H1 (cell line): ENCODE results near the gene AP2A1. TPM values are rescaled to one million over a fixed set of nuclear protein-coding genes. Genes with fewer than 3 reads are reported as not detected.

ENCODE experiments used
- CTCF ChIA-PET: fragments of 300-600 bp; sonication (Branson Sonifier 250); formaldehyde crosslinking; loops from one replicate; lab custom pipeline; 2021; ENCODE audit not compliant: partially characterized antibody; lab: Charles Lee
- POLR2A ChIA-PET: fragments of 300-600 bp; sonication (Branson Sonifier 250); formaldehyde crosslinking; loops from one replicate; lab custom pipeline; 2021; ENCODE audit warnings: inconsistent platforms; ENCODE audit not compliant: partially characterized antibody; lab: Charles Lee
- DNase-seq, 2 experiments: peaks; one replicate each; pipeline versions ENCODE4 v3.0.0 to v3.0.0-alpha.2; 2010 to 2022; ENCODE audit warnings: low spot score in 2 of 2, low read depth in 1 of 2, mixed read lengths in 1 of 2
- FAIRE-seq: peaks from 2 replicates; lab custom pipeline; 2011; peaks lifted over from hg19 to GRCh38; lab: Jason Lieb, UNC
- H2AFZ ChIP-seq: 2 replicates; pipeline ENCODE4 v1.8.1; 2012; ENCODE audit warnings: low read length, inconsistent platforms
- H2AK5ac ChIP-seq: 2 replicates; pipeline ENCODE4 v1.6.1; 2013; ENCODE audit warnings: low read depth, low read length
- H2BK120ac ChIP-seq: replicated peaks from 2 replicates; pipeline ENCODE3; 2013; ENCODE audit warnings: low read depth, low read length, inconsistent platforms
- H2BK12ac ChIP-seq: 2 replicates; pipeline ENCODE4 v1.6.1; 2013; ENCODE audit warnings: low read depth, low read length
- H2BK15ac ChIP-seq: 2 replicates; pipeline ENCODE4 v1.6.1; 2013; ENCODE audit warnings: low read length
- H2BK20ac ChIP-seq: 2 replicates; pipeline ENCODE4 v1.6.1; 2013; ENCODE audit warnings: low read length
- H2BK5ac ChIP-seq: 2 replicates; pipeline ENCODE4 v1.6.1; 2013; ENCODE audit warnings: low read depth, low read length
- H3K14ac ChIP-seq: 2 replicates; pipeline ENCODE4 v1.6.1; 2013; ENCODE audit warnings: inconsistent platforms; ENCODE audit not compliant: insufficient read length
- H3K18ac ChIP-seq: 2 replicates; pipeline ENCODE4 v1.6.1; 2013; ENCODE audit warnings: low read length; ENCODE audit errors: extremely low read depth
- H3K23ac ChIP-seq: 2 replicates; pipeline ENCODE4 v1.6.1; 2013; ENCODE audit warnings: inconsistent platforms; ENCODE audit not compliant: insufficient read length
- H3K23me2 ChIP-seq: 2 replicates; pipeline ENCODE4 v1.6.1; 2013; ENCODE audit warnings: low read depth, low read length
- H3K27ac ChIP-seq: 2 replicates; pipeline ENCODE4 v1.6.1; 2011; ENCODE audit warnings: low read depth, low read length, inconsistent platforms
- H3K27me3 ChIP-seq, 4 experiments: replicated peaks in 1 of 4; 1 replicate in 1 of 4; 2 replicates in 3 of 4; pipeline versions ENCODE4 v1.6.1 to v1.8.1; 2011 to 2013; ENCODE audit warnings: low read length in 3 of 4, mild to moderate bottlenecking in 3 of 4, inconsistent platforms in 2 of 4, mixed read lengths in 2 of 4, moderate library complexity in 1 of 4; ENCODE audit not compliant: control insufficient read depth in 3 of 4, insufficient read depth in 3 of 4; ENCODE audit errors: extremely low read depth in 1 of 4
- H3K36me3 ChIP-seq, 4 experiments: 2 replicates each; pipeline versions ENCODE4 v1.6.1 to v1.8.1; 2011 to 2013; ENCODE audit warnings: mild to moderate bottlenecking in 4 of 4, low read length in 3 of 4, moderate library complexity in 2 of 4, control low read depth in 1 of 4, inconsistent platforms in 1 of 4; ENCODE audit not compliant: insufficient read depth in 4 of 4, control insufficient read depth in 2 of 4
- H3K4ac ChIP-seq: replicated peaks from 2 replicates; pipeline ENCODE3; 2013; ENCODE audit warnings: low read length, low read depth, mixed read lengths, inconsistent platforms; ENCODE audit not compliant: insufficient read length
- H3K4me1 ChIP-seq, 4 experiments: replicated peaks in 1 of 4; 1 replicate in 1 of 4; 2 replicates in 3 of 4; pipeline versions ENCODE4 v1.6.1 to v1.8.1; 2011 to 2013; ENCODE audit warnings: low read length in 3 of 4, inconsistent platforms in 2 of 4, mixed read lengths in 1 of 4; ENCODE audit not compliant: insufficient read depth in 4 of 4, control insufficient read depth in 3 of 4
- H3K4me2 ChIP-seq, 2 experiments: 2 replicates each; pipeline versions ENCODE4 v1.6.1 to v1.8.1; 2011 to 2013; ENCODE audit warnings: low read depth in 2 of 2, low read length in 2 of 2, control low read depth in 1 of 2, inconsistent platforms in 1 of 2, mild to moderate bottlenecking in 1 of 2; ENCODE audit not compliant: insufficient read depth in 1 of 2
- H3K4me3 ChIP-seq, 4 experiments: fragments of 200-600, 300-600 bp in 1 of 4; sonication (generic), shearing (Covaris generic), sonication (Bioruptor Twin) in 1 of 4; 2 replicates each; pipeline versions ENCODE4 v1.5.1 to v1.8.1; 2011 to 2016; ENCODE audit warnings: low read length in 4 of 4, low read depth in 3 of 4, control low read depth in 2 of 4, inconsistent platforms in 2 of 4, mild to moderate bottlenecking in 2 of 4, mixed read lengths in 1 of 4, moderate library complexity in 1 of 4; ENCODE audit not compliant: insufficient read depth in 2 of 4; ENCODE audit errors: extremely low read depth in 1 of 4
- H3K56ac ChIP-seq: replicated peaks from 2 replicates; pipeline ENCODE3; 2013; ENCODE audit warnings: low read depth, mild to moderate bottlenecking, mixed read lengths, low read length, inconsistent platforms; ENCODE audit not compliant: insufficient read length
- H3K79me1 ChIP-seq: 2 replicates; pipeline ENCODE4 v1.6.1; 2013; ENCODE audit warnings: low read depth, low read length, control low read depth
- H3K79me2 ChIP-seq, 2 experiments: 2 replicates each; pipeline versions ENCODE4 v1.6.1 to v1.8.1; 2012 to 2013; ENCODE audit warnings: low read length in 2 of 2, mild to moderate bottlenecking in 2 of 2, inconsistent platforms in 1 of 2; ENCODE audit not compliant: insufficient read depth in 2 of 2, control insufficient read depth in 1 of 2
- H3K9ac ChIP-seq, 4 experiments: replicated peaks in 1 of 4; 1 replicate in 1 of 4; 2 replicates in 3 of 4; pipeline versions ENCODE4 v1.6.1 to v1.8.1; 2011 to 2013; ENCODE audit warnings: low read depth in 3 of 4, low read length in 3 of 4, control low read depth in 2 of 4, mild to moderate bottlenecking in 2 of 4, moderate library complexity in 2 of 4, inconsistent platforms in 1 of 4; ENCODE audit errors: extremely low read depth in 1 of 4
- H3K9me3 ChIP-seq, 2 experiments: 2 replicates each; pipeline versions ENCODE4 v1.6.1 to v1.8.1; 2012 to 2013; ENCODE audit warnings: mild to moderate bottlenecking in 2 of 2, moderate library complexity in 2 of 2, control low read depth in 1 of 2, inconsistent platforms in 1 of 2, low read depth in 1 of 2, low read length in 1 of 2, mixed read lengths in 1 of 2; ENCODE audit not compliant: insufficient read depth in 2 of 2
- H4K20me1 ChIP-seq, 2 experiments: replicated peaks in 1 of 2; 2 replicates each; pipeline versions ENCODE3 to v1.8.1; 2011 to 2013; ENCODE audit warnings: inconsistent platforms in 2 of 2, low read length in 2 of 2, mild to moderate bottlenecking in 1 of 2; ENCODE audit not compliant: insufficient read depth in 2 of 2, control insufficient read depth in 1 of 2
- H4K5ac ChIP-seq: 2 replicates; pipeline ENCODE4 v1.6.1; 2013; ENCODE audit warnings: low read length, low read depth, mixed read lengths, inconsistent platforms; ENCODE audit not compliant: insufficient read length
- H4K8ac ChIP-seq: 2 replicates; pipeline ENCODE4 v1.8.0; 2013; ENCODE audit warnings: mild to moderate bottlenecking, moderate library complexity, low read length, inconsistent platforms; ENCODE audit not compliant: insufficient read depth; ENCODE audit errors: extremely low read depth
- H4K91ac ChIP-seq: replicated peaks from 2 replicates; pipeline ENCODE3; 2013; ENCODE audit warnings: low read length, mixed read lengths, inconsistent platforms; ENCODE audit not compliant: insufficient read length
- ASH2L ChIP-seq: fragments of 200-600, 300-600 bp; sonication (generic); IDR thresholded peaks from one replicate; pipeline ENCODE4 v1.7.1; 2017; ENCODE audit warnings: low read length
- RAD21 ChIP-seq, 2 experiments: IDR thresholded peaks in 1 of 2; conservative IDR thresholded peaks in 1 of 2; 2 replicates each; pipeline ENCODE4 v1.6.1; 2011; ENCODE audit warnings: low read depth in 2 of 2, low read length in 2 of 2, improper control_type of control experiment in 1 of 2, inconsistent platforms in 1 of 2, mild to moderate bottlenecking in 1 of 2, moderate library complexity in 1 of 2
- WGBS, 2 experiments: shearing (Covaris generic) in 1 of 2; methylation state at CpG; one replicate each; pipeline versions ENCODE4 v1.1.6 to v1.1.7; 2013 to 2015; ENCODE audit warnings: low lambda C conversion rate in 2 of 2, mixed read lengths in 2 of 2, inconsistent platforms in 1 of 2, low coverage in 1 of 2, missing lambda C conversion rate in 1 of 2; ENCODE audit not compliant: insufficient replicate concordance in 2 of 2, insufficient coverage in 1 of 2, insufficient read length in 1 of 2; ENCODE audit errors: extremely low coverage in 1 of 2, missing lambda C conversion rate in 1 of 2; 5-methylcytosine and 5-hydroxymethylcytosine counted together
- polyA plus RNA-seq, 7 experiments: library from polyadenylated mRNA; depleted of rRNA in 3 of 7; stranded (reverse) in 5 of 7; unstranded in 2 of 7; fragments of >200 nt in 5 of 7; fragments of 200-250 nt in 2 of 7; gene quantifications; 1 replicate in 5 of 7; 2 replicates in 1 of 7; 4 replicates in 1 of 7; pipeline versions ENCODE4 v1.2.1 to v1.2.3, GENCODE V29; 2011 to 2013; ENCODE audit warnings: missing spikeins in 2 of 7, mixed read lengths in 2 of 7
- total RNA-seq: library from RNA; stranded (reverse); fragmentation: NEBNext Ultra II Directional; extraction: Animal tissue kit (Norgen Biotek cat#: 25700); gene quantifications from 2 replicates; pipeline ENCODE4 v1.2.1, GENCODE V29; 2021

AP2A1 gene
- total and polyA plus RNA-seq, 2 of the 8 experiments (the other 6 are each of a cell fraction or from before 2014, with no cell fraction given), result 105 to 106 TPM

- 79% methylated on average over 3 of the region's 3 CpGs; no CpG with 5 or more reads in 1 of the 2 experiments for WGBS, 2 experiments
- H2BK5ac ChIP-seq, result no peak overlapping the region
- H4K20me1 ChIP-seq, result peaks cover 0 to 2% of the 10 kb centered on the region in 2 experiments
- no peak overlapping the region for H3K27ac ChIP-seq
- CTCF ChIA-PET, result interaction anchor here (1.0 to 2.1 kb wide), 4 partner anchors 16 to 40 kb away, joined by 3 to 4 read pairs (median 4); no protein-coding TSS in a partner anchor
- no peak overlapping the region for H2BK120ac ChIP-seq
- H3K18ac ChIP-seq, result no peak overlapping the region
- POLR2A ChIA-PET, result interaction anchor here (0.6 to 3.3 kb wide), 7 partner anchors 13 to 156 kb away, joined by 3 to 12 read pairs (median 4); partner anchors contain the start of genes ADM5 and FUZ
- no peak overlapping the region for H2AK5ac ChIP-seq
- no peak overlapping the region for H2BK20ac ChIP-seq
- H3K4me3 ChIP-seq, result no peak overlapping the region
- H3K79me1 ChIP-seq, result peaks cover 3% of the 10 kb centered on the region; the same call in 1 of the 2 replicates
- no peak overlapping the region for H2AFZ ChIP-seq
- DNase-seq, result no peak
- no peak for FAIRE-seq
- no peaks in the 10 kb centered on the region for H3K9me3 ChIP-seq
- no peak overlapping the region for H3K14ac ChIP-seq
- H4K8ac ChIP-seq, result no peak overlapping the region
- H3K4ac ChIP-seq, result no peak overlapping the region
- H3K23me2 ChIP-seq, result peaks cover 4% of the 10 kb centered on the region; the same call in 1 of the 2 replicates
- H2BK12ac ChIP-seq, result no peak overlapping the region
- H4K5ac ChIP-seq, result no peak overlapping the region
- H3K79me2 ChIP-seq, result peaks cover 0 to 3% of the 10 kb centered on the region in 2 experiments; a peak in 1 of 4 replicates
- no peak for TF ChIP-seq RAD21 (IDR thresholded peaks at IDR 0.05 in 1 of 2, conservative IDR thresholded peaks at IDR 0.05 in 1 of 2; ENCODE audit: low read depth in 2 of 2, low read length in 2 of 2)
- TF ChIP-seq ASH2L, result no peak
- 0 out of 8 replicates have a peak, but pooled peaks cover 0 to 3% (median 0%) of the 10 kb centered on the region in 4 experiments for H3K36me3 ChIP-seq
- no peak overlapping the region for H3K23ac ChIP-seq
- H3K4me1 ChIP-seq, result peaks cover 0 to 3% (median 0%) of the 10 kb centered on the region in 4 experiments; a peak in 2 of 7 replicates
- no peak overlapping the region for H3K9ac ChIP-seq
- no peaks in the 10 kb centered on the region for H3K27me3 ChIP-seq
- H2BK15ac ChIP-seq, result no peak overlapping the region
- H3K4me2 ChIP-seq, result no peak overlapping the region
- H4K91ac ChIP-seq, result no peak overlapping the region
- no peak overlapping the region for H3K56ac ChIP-seq
Observed at GRCh38 chr19:49845414-49845813, 78.6 kb downstream of the AP2A1 start.
